MCF 10A (cell line): ENCODE data around the gene DDX47. TPM values are rescaled to one million over a fixed set of nuclear protein-coding genes. Genes with fewer than 3 reads are reported as not detected.

Experiments used
- BruUV-seq: library from RNA; stranded (reverse); fragments of 400-500 nt; replicated peaks from 2 replicates; lab custom pipeline; 2021; lab: Mats Ljungman, UMichigan
- CTCF ChIA-PET: fragments of 300-600 bp; sonication (Branson Sonifier 250); formaldehyde crosslinking; extraction: SDS; loops from one replicate; lab custom pipeline; 2021; ENCODE audit warnings: antibody characterized with exemption, inconsistent platforms; lab: Yijun Ruan, JAX
- POLR2A ChIA-PET: fragments of 300-600, 350-650 bp; sonication (Branson Sonifier 250); formaldehyde crosslinking; extraction: SDS; loops from one replicate; lab custom pipeline; 2020; ENCODE audit warnings: antibody characterized with exemption, inconsistent platforms; lab: Yijun Ruan, JAX
- DNase-seq: peaks from one replicate; pipeline ENCODE4 v3.0.0-alpha.2; 2018; ENCODE audit not compliant: unreplicated experiment
- H3K27ac Mint-ChIP-seq: one replicate; pipeline ENCODE4 v1.8.0; 2022; ENCODE audit warnings: mild to moderate bottlenecking, low read depth, mixed read lengths; ENCODE audit not compliant: unreplicated experiment
- H3K27me3 Mint-ChIP-seq: one replicate; pipeline ENCODE4 v1.8.0; 2022; ENCODE audit warnings: mixed read lengths; ENCODE audit not compliant: insufficient read depth, unreplicated experiment
- H3K36me3 Mint-ChIP-seq: one replicate; pipeline ENCODE4 v1.8.0; 2022; ENCODE audit warnings: mild to moderate bottlenecking, moderate library complexity, mixed read lengths; ENCODE audit not compliant: insufficient read depth, unreplicated experiment
- H3K4me1 Mint-ChIP-seq: one replicate; pipeline ENCODE4 v1.8.0; 2022; ENCODE audit warnings: mixed read lengths; ENCODE audit not compliant: insufficient read depth, unreplicated experiment
- H3K4me3 Mint-ChIP-seq: one replicate; pipeline ENCODE4 v1.8.0; 2022; ENCODE audit warnings: mild to moderate bottlenecking, moderate library complexity, mixed read lengths; ENCODE audit not compliant: unreplicated experiment
- H3K9me3 Mint-ChIP-seq: one replicate; pipeline ENCODE4 v1.8.0; 2022; ENCODE audit warnings: mixed read lengths; ENCODE audit not compliant: unreplicated experiment
- intact Hi-C: fragments of 100-400 bp; cut with micrococcal nuclease; formaldehyde crosslinking; loops from 2 replicates; pipeline ENCODE4 v1.14.1; 2022
- total RNA-seq: library from RNA; stranded (reverse); gene quantifications from 2 replicates; pipeline ENCODE4 v1.2.3, GENCODE V29; 2022
- TF ChIP-seq, protein P1 (sequence below): fragments of 200-600 bp; IDR thresholded peaks from one replicate; pipeline ENCODE4 v1.8.0; 2022; ENCODE audit warnings: antibody characterized with exemption, mild to moderate bottlenecking; ENCODE audit not compliant: unreplicated experiment

DDX47 gene
- total RNA-seq, 1 experiment from 2014 or later: 47.7 TPM

GRCh38 chr12:12786351-12786705 lies 26.8 kb upstream of the DDX47 start:
- no peaks in the 10 kb centered on the region for H3K9me3 Mint-ChIP-seq
- TF ChIP-seq, protein P1, sequence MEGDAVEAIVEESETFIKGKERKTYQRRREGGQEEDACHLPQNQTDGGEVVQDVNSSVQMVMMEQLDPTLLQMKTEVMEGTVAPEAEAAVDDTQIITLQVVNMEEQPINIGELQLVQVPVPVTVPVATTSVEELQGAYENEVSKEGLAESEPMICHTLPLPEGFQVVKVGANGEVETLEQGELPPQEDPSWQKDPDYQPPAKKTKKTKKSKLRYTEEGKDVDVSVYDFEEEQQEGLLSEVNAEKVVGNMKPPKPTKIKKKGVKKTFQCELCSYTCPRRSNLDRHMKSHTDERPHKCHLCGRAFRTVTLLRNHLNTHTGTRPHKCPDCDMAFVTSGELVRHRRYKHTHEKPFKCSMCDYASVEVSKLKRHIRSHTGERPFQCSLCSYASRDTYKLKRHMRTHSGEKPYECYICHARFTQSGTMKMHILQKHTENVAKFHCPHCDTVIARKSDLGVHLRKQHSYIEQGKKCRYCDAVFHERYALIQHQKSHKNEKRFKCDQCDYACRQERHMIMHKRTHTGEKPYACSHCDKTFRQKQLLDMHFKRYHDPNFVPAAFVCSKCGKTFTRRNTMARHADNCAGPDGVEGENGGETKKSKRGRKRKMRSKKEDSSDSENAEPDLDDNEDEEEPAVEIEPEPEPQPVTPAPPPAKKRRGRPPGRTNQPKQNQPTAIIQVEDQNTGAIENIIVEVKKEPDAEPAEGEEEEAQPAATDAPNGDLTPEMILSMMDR: no peak
- intact Hi-C loops: loop anchor here (5.0 kb wide), 2 partner anchors 59 to 436 kb away; no protein-coding TSS in a partner anchor
- H3K4me3 Mint-ChIP-seq: peak overlapping the region; percentile 81
- no peaks in the 10 kb centered on the region for H3K27me3 Mint-ChIP-seq
- peaks cover 5% of the 10 kb centered on the region for H3K4me1 Mint-ChIP-seq
- POLR2A ChIA-PET: interaction anchor here (0.8 to 6.7 kb wide), 10 partner anchors 10 to 437 kb away, joined by 3 to 48 read pairs (median 6); partner anchors contain the start of genes DDX47 and GPRC5A
- no peak for DNase-seq
- H3K27ac Mint-ChIP-seq: peak overlapping the region; percentile 75
- CTCF ChIA-PET: interaction anchor here (1.3 to 3.8 kb wide), 5 partner anchors 27 to 130 kb away, joined by 5 to 49 read pairs (median 19); partner anchors contain the start of genes DDX47 and GPRC5A
- TSS peak; percentile 75 for BruUV-seq
- H3K36me3 Mint-ChIP-seq: no peaks in the 10 kb centered on the region

- Mint-ChIP-seq H3K4me3 (peak overlapping the region; percentile 81), H3K4me1 (peaks cover 5% of the 10 kb centered on the region), H3K36me3 (no peaks in the 10 kb centered on the region), H3K27me3 (no peaks in the 10 kb centered on the region), H3K27ac (peak overlapping the region; percentile 75), H3K9me3 (no peaks in the 10 kb centered on the region)
- intact Hi-C loops: loop anchor here (1.0 to 5.0 kb wide), 3 partner anchors 26 to 435 kb away; partner anchors contain the start of gene DDX47
- TF ChIP-seq, protein P1: peak; percentile 17
- peak; percentile 75 for DNase-seq
- CTCF ChIA-PET: interaction anchor here (0.6 to 4.5 kb wide), 17 partner anchors 11 to 425 kb away, joined by 3 to 62 read pairs (median 5); partner anchors contain the start of genes DDX47 and GPRC5A
- no TSS peak for BruUV-seq
- POLR2A ChIA-PET: interaction anchor here (0.6 to 6.7 kb wide), 22 partner anchors 11 to 551 kb away, joined by 3 to 48 read pairs (median 4); partner anchors contain the start of genes DDX47 and GPRC5A
Observed at GRCh38 chr12:12786706-12787601, 26.2 kb upstream of the DDX47 start.

DNA sequence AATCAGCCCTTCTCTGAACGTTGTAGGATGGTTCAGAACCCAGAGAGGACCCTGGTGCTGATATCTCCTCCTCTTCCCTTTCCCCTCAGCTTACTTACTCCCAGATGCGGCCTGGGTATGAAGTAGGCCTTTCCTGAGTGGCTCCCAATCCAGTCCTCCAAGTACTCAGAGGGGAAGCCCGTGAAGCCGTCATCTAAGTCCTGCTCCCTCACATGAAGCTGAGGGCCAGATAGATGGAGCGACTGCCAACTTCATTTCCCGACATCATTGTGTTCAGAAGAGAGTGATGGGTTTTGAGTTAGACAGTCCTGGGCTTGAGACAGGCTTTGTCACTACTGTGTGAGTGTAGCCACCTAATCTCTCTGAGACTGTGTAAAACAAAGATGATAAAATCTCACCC lies 25.0 kb upstream of the DDX47 start:
- peak; percentile 20 for DNase-seq
- no peaks in the 10 kb centered on the region for H3K4me1 Mint-ChIP-seq
- H3K27ac Mint-ChIP-seq: no peak overlapping the region
- intact Hi-C loops: loop anchor here (1.0 to 5.0 kb wide), 4 partner anchors 61 to 434 kb away; no protein-coding TSS in a partner anchor
- H3K4me3 Mint-ChIP-seq: peak overlapping the region; percentile 81
- no peaks in the 10 kb centered on the region for H3K27me3 Mint-ChIP-seq
- no peaks in the 10 kb centered on the region for H3K9me3 Mint-ChIP-seq
- POLR2A ChIA-PET: interaction anchor here (0.6 to 6.7 kb wide), 15 partner anchors 12 to 440 kb away, joined by 3 to 48 read pairs (median 5); partner anchors contain the start of genes DDX47 and GPRC5A
- TF ChIP-seq, protein P1: no peak
- BruUV-seq: no TSS peak
- CTCF ChIA-PET: interaction anchor here (0.5 to 4.5 kb wide), 36 partner anchors 10 to 466 kb away, joined by 3 to 62 read pairs (median 5); partner anchors contain the start of genes DDX47, GPRC5A and GPRC5D
- H3K36me3 Mint-ChIP-seq: no peaks in the 10 kb centered on the region
